ENCODE results near the gene UNC93A. TPM values are rescaled to one million over a fixed set of nuclear protein-coding genes. Genes with fewer than 3 reads are reported as not detected.
"Not testable (repeated sequence)": the region's sequence is repeated elsewhere in the genome, so short reads cannot be mapped to it uniquely, and the experiment has no call there.

Gene UNC93A
- total and polyA plus RNA-seq, 3 experiments from 2014 or later, result not detected

GRCh38 chr6:167320754-167321056 is 29.6 kb downstream of the UNC93A start:
- H3K4me1 ChIP-seq (ENCODE audit: insufficient read depth, low read length); H3K36me3 Mint-ChIP-seq; H3K9me3 Mint-ChIP-seq; H3K27ac ChIP-seq (ENCODE audit: low read depth, low read length); H3K4me1 Mint-ChIP-seq; POLR2A ChIA-PET; H3K36me3 ChIP-seq (ENCODE audit: insufficient read depth, low read length); H3K4me3 ChIP-seq (ENCODE audit: low read length); H3K27ac Mint-ChIP-seq; H3K27me3 ChIP-seq (ENCODE audit: insufficient read depth, low read length, poor library complexity, severe bottlenecking); CTCF ChIA-PET; H3K4me3 Mint-ChIP-seq; DNase-seq; H3K9me3 ChIP-seq (ENCODE audit: low read length): not testable (repeated sequence)
- peaks cover 4 to 33% of the 10 kb centered on the region in 2 donors for H3K27me3 Mint-ChIP-seq

DNA sequence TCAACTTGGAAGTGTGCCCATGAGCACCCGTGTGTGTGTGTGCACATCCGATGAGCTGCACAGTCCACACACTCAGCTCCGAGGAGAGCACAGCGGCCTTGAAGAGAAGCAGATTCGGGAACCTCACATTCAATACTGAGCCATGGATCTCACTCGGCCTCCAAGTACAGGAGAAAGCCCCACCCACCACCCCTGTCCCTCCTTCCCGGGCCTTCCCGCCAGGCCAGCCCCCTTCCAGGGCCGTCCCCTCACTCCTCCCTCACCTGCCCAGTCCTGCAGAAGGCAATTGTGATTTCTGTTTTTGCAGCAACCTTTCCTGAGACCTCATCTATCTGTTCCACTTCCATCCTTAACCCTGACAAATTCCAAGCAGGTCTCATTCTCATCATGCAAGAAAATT is 30.1 kb downstream of the UNC93A start:
- H3K27me3 Mint-ChIP-seq, result peaks cover 4 to 33% of the 10 kb centered on the region in 2 donors
- H3K9me3 ChIP-seq (ENCODE audit: low read length); H3K36me3 Mint-ChIP-seq; H3K27ac Mint-ChIP-seq; H3K4me1 ChIP-seq (ENCODE audit: insufficient read depth, low read length); H3K4me3 ChIP-seq (ENCODE audit: low read length); H3K4me3 Mint-ChIP-seq; POLR2A ChIA-PET; H3K4me1 Mint-ChIP-seq; CTCF ChIA-PET; H3K27ac ChIP-seq (ENCODE audit: low read depth, low read length); H3K36me3 ChIP-seq (ENCODE audit: insufficient read depth, low read length); H3K9me3 Mint-ChIP-seq; H3K27me3 ChIP-seq (ENCODE audit: insufficient read depth, low read length, poor library complexity, severe bottlenecking); DNase-seq: not testable (repeated sequence)

DNA sequence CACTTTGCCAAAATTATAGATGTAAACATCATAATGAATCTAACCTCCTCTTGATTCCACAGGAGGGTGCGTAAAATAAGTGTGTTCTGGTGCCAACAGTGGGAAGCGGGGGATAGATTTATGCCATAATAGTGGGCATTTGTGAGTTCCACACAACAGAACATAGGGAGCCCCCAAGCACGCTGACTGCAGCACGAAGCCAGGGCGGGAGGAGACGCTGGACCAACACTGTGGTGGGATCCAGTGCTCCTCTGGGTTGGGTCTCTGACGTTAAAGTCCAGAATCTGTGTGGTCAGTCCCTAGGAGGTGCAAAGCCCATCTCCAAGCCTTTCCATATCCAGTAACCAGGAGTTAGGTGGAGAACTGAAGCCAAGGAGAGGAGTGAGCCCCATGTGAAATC is 32.0 kb downstream of the UNC93A start:
- Mint-ChIP-seq H3K4me1 (no peaks in the 10 kb centered on the region), H3K27ac (no peak overlapping the region), H3K9me3 (no peaks in the 10 kb centered on the region), H3K4me3 (no peak overlapping the region), H3K27me3 (peaks cover 4 to 21% of the 10 kb centered on the region in 2 donors), H3K36me3 (no peaks in the 10 kb centered on the region)
- Histone ChIP-seq H3K4me3 (ENCODE audit: low read length) (no peak overlapping the region), H3K36me3 (ENCODE audit: insufficient read depth, low read length) (no peaks in the 10 kb centered on the region), H3K4me1 (ENCODE audit: insufficient read depth, low read length) (no peaks in the 10 kb centered on the region), H3K27ac (ENCODE audit: low read depth, low read length) (no peak overlapping the region), H3K9me3 (ENCODE audit: low read length) (no peaks in the 10 kb centered on the region), H3K27me3 (ENCODE audit: insufficient read depth, low read length, poor library complexity, severe bottlenecking) (no peaks in the 10 kb centered on the region)
- no peak for DNase-seq
- ChIA-PET CTCF (no interaction called here), POLR2A (no interaction called here)

GRCh38 chr6:167324111-167324510 is 33.0 kb downstream of the UNC93A start:
- Histone ChIP-seq H3K9me3 (ENCODE audit: low read length) (no peaks in the 10 kb centered on the region), H3K4me1 (ENCODE audit: insufficient read depth, low read length) (no peaks in the 10 kb centered on the region), H3K27ac (ENCODE audit: low read depth, low read length) (no peak overlapping the region), H3K4me3 (ENCODE audit: low read length) (no peak overlapping the region), H3K36me3 (ENCODE audit: insufficient read depth, low read length) (no peaks in the 10 kb centered on the region), H3K27me3 (ENCODE audit: insufficient read depth, low read length, poor library complexity, severe bottlenecking) (no peaks in the 10 kb centered on the region)
- Mint-ChIP-seq H3K27me3 (peaks cover 3 to 21% of the 10 kb centered on the region in 2 donors), H3K4me3 (no peak overlapping the region), H3K27ac (no peak overlapping the region), H3K4me1 (no peaks in the 10 kb centered on the region), H3K36me3 (no peaks in the 10 kb centered on the region), H3K9me3 (no peaks in the 10 kb centered on the region)
- CTCF ChIA-PET, result no interaction called here
- POLR2A ChIA-PET, result no interaction called here
- no peak for DNase-seq

GRCh38 chr6:167325766-167326165 is 34.7 kb downstream of the UNC93A start:
- H3K4me1 Mint-ChIP-seq, result no peaks in the 10 kb centered on the region
- POLR2A ChIA-PET, result no interaction called here

GRCh38 chr6:167327391-167327790 is 36.3 kb downstream of the UNC93A start:
- Histone ChIP-seq H3K27ac (ENCODE audit: low read depth, low read length) (no peak overlapping the region), H3K4me3 (ENCODE audit: low read length) (no peak overlapping the region), H3K4me1 (ENCODE audit: insufficient read depth, low read length) (no peaks in the 10 kb centered on the region), H3K9me3 (ENCODE audit: low read length) (no peaks in the 10 kb centered on the region), H3K27me3 (ENCODE audit: insufficient read depth, low read length, poor library complexity, severe bottlenecking) (no peaks in the 10 kb centered on the region), H3K36me3 (ENCODE audit: insufficient read depth, low read length) (no peaks in the 10 kb centered on the region)
- no peak for DNase-seq
- POLR2A ChIA-PET, result no interaction called here
- H3K27ac Mint-ChIP-seq, result no peak overlapping the region
- peaks cover 3 to 26% of the 10 kb centered on the region in 2 donors for H3K27me3 Mint-ChIP-seq
- H3K9me3 Mint-ChIP-seq, result no peaks in the 10 kb centered on the region
- CTCF ChIA-PET, result no interaction called here
- H3K4me3 Mint-ChIP-seq, result no peak overlapping the region
- H3K4me1 Mint-ChIP-seq, result no peaks in the 10 kb centered on the region
- H3K36me3 Mint-ChIP-seq, result no peaks in the 10 kb centered on the region

More at GRCh38 chr6:167325766-167326165, 34.7 kb downstream of the UNC93A start:
- no peak overlapping the region for H3K27ac Mint-ChIP-seq
- H3K4me3 Mint-ChIP-seq, result no peak overlapping the region
- no peaks in the 10 kb centered on the region for H3K9me3 Mint-ChIP-seq
- H3K27me3 ChIP-seq (ENCODE audit: insufficient read depth, low read length, poor library complexity, severe bottlenecking), result no peaks in the 10 kb centered on the region
- H3K36me3 Mint-ChIP-seq, result no peaks in the 10 kb centered on the region
- H3K9me3 ChIP-seq (ENCODE audit: low read length), result no peaks in the 10 kb centered on the region
- no peaks in the 10 kb centered on the region for H3K36me3 ChIP-seq (ENCODE audit: insufficient read depth, low read length)
- no peak overlapping the region for H3K4me3 ChIP-seq (ENCODE audit: low read length)
- no peaks in the 10 kb centered on the region for H3K4me1 ChIP-seq (ENCODE audit: insufficient read depth, low read length)
- CTCF ChIA-PET, result no interaction called here
- no peak for DNase-seq
- no peak overlapping the region for H3K27ac ChIP-seq (ENCODE audit: low read depth, low read length)
- peaks cover 3 to 23% of the 10 kb centered on the region in 2 donors for H3K27me3 Mint-ChIP-seq

DNA sequence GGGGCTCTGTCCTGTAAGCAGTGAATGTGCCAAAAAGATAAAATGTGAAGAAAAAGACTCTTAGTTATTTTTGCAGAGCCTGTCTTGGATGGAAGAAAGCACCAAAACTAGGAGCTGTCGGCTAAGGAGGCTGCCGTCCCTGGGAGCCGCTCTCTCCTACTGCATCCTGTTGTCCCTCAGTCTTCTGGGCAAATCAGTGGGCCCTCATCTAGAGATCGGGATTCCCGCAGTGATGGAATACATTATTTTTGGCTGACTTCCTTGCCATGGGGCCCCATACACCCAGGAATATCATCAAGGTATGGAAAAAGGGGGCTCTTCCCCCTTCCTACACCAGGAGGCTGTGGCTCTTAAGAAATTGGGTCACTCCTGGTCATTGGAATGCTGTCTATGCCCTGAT is 37.0 kb downstream of the UNC93A start:
- Histone ChIP-seq H3K27me3 (ENCODE audit: insufficient read depth, low read length, poor library complexity, severe bottlenecking) (no peaks in the 10 kb centered on the region), H3K27ac (ENCODE audit: low read depth, low read length) (no peak overlapping the region), H3K4me1 (ENCODE audit: insufficient read depth, low read length) (no peaks in the 10 kb centered on the region), H3K36me3 (ENCODE audit: insufficient read depth, low read length) (no peaks in the 10 kb centered on the region), H3K4me3 (ENCODE audit: low read length) (no peak overlapping the region), H3K9me3 (ENCODE audit: low read length) (no peaks in the 10 kb centered on the region)
- ChIA-PET CTCF (no interaction called here), POLR2A (no interaction called here)
- DNase-seq, result no peak
- Mint-ChIP-seq H3K9me3 (no peaks in the 10 kb centered on the region), H3K27me3 (peaks cover 3 to 21% of the 10 kb centered on the region in 2 donors), H3K4me3 (no peak overlapping the region), H3K4me1 (no peaks in the 10 kb centered on the region), H3K36me3 (no peaks in the 10 kb centered on the region), H3K27ac (no peak overlapping the region)

DNA sequence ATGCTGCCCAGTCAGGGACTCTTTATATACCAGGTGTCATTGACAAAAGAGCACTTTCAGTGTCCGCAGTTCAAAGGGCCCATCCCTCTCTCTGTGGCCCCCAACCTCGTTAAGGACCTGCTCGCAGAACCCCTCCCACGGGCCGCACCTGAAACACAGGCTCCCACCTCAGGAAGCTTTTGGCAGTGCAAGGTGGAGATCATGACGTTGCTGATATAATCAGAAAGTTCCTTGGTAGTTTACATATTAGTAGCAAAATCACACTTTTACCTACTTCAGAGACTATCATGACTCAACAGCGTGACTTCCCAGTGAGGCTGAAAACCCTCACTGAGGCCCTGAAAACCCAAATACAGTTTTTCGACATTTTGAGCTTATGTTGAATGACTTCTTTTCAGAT is 37.9 kb downstream of the UNC93A start:
- H3K36me3 ChIP-seq (ENCODE audit: insufficient read depth, low read length), result no peaks in the 10 kb centered on the region
- Mint-ChIP-seq H3K9me3 (no peaks in the 10 kb centered on the region), H3K27me3 (peaks cover 3 to 19% of the 10 kb centered on the region in 2 donors), H3K4me1 (no peaks in the 10 kb centered on the region), H3K27ac (peak overlapping the region in 1 of 8 donors; percentile 47), H3K36me3 (no peaks in the 10 kb centered on the region), H3K4me3 (no peak overlapping the region)
- no peak for DNase-seq
- H3K4me1 ChIP-seq (ENCODE audit: insufficient read depth, low read length), result no peaks in the 10 kb centered on the region
- no peaks in the 10 kb centered on the region for H3K9me3 ChIP-seq (ENCODE audit: low read length)
- POLR2A ChIA-PET, result no interaction called here
- H3K4me3 ChIP-seq (ENCODE audit: low read length), result no peak overlapping the region
- H3K27me3 ChIP-seq (ENCODE audit: insufficient read depth, low read length, poor library complexity, severe bottlenecking), result no peaks in the 10 kb centered on the region
- H3K27ac ChIP-seq (ENCODE audit: low read depth, low read length), result no peak overlapping the region
- CTCF ChIA-PET, result no interaction called here

GRCh38 chr6:167330750-167331149 is 39.6 kb downstream of the UNC93A start:
- Mint-ChIP-seq H3K36me3 (no peaks in the 10 kb centered on the region), H3K27me3 (peaks cover 3 to 19% of the 10 kb centered on the region in 2 donors), H3K4me1 (no peaks in the 10 kb centered on the region), H3K27ac (no peak overlapping the region), H3K4me3 (no peak overlapping the region), H3K9me3 (no peaks in the 10 kb centered on the region)
- POLR2A ChIA-PET, result no interaction called here
- DNase-seq, result no peak
- Histone ChIP-seq H3K4me3 (ENCODE audit: low read length) (no peak overlapping the region), H3K36me3 (ENCODE audit: insufficient read depth, low read length) (no peaks in the 10 kb centered on the region), H3K4me1 (ENCODE audit: insufficient read depth, low read length) (no peaks in the 10 kb centered on the region), H3K27ac (ENCODE audit: low read depth, low read length) (no peak overlapping the region), H3K9me3 (ENCODE audit: low read length) (no peaks in the 10 kb centered on the region), H3K27me3 (ENCODE audit: insufficient read depth, low read length, poor library complexity, severe bottlenecking) (no peaks in the 10 kb centered on the region)
- CTCF ChIA-PET, result no interaction called here
